ENCODE data around the gene COBLL1.
"Not testable (repeated sequence)": the region's sequence is repeated elsewhere in the genome, so short reads cannot be mapped to it uniquely, and the experiment has no call there.

COBLL1 gene

GRCh38 chr2:164711766-164712138, 129.9 kb downstream of the COBLL1 start:
- DNase-seq (ENCODE audit: low spot score), result peak; percentile 9

- DNase-seq (ENCODE audit: low spot score), result no peak
Measured at GRCh38 chr2:164710837-164711765, 130.5 kb downstream of the COBLL1 start.

GRCh38 chr2:164710252-164710836, 131.3 kb downstream of the COBLL1 start:
- DNase-seq (ENCODE audit: low spot score), result not testable (repeated sequence)

GRCh38 chr2:164706522-164706921, 135.1 kb downstream of the COBLL1 start:
- DNase-seq (ENCODE audit: low spot score), result no peak

GRCh38 chr2:164705412-164706167, 136.0 kb downstream of the COBLL1 start:
- no peak for DNase-seq (ENCODE audit: low spot score)

- DNase-seq (ENCODE audit: low spot score), result no peak
Measured at GRCh38 chr2:164703915-164704706, 137.5 kb downstream of the COBLL1 start.

- no peak for DNase-seq (ENCODE audit: low spot score)
Measured at GRCh38 chr2:164701565-164701964, 140.1 kb downstream of the COBLL1 start.

GRCh38 chr2:164700390-164700789, 141.2 kb downstream of the COBLL1 start:
- no peak for DNase-seq (ENCODE audit: low spot score)

- no peak for DNase-seq (ENCODE audit: low spot score)
Measured at GRCh38 chr2:164697688-164698461, 143.7 kb downstream of the COBLL1 start.

- no peak for DNase-seq (ENCODE audit: low spot score)
Measured at GRCh38 chr2:164696634-164697033, 145.0 kb downstream of the COBLL1 start.

GRCh38 chr2:164694275-164694695, 147.3 kb downstream of the COBLL1 start:
- DNase-seq (ENCODE audit: low spot score), result no peak

GRCh38 chr2:164693834-164694233, 147.8 kb downstream of the COBLL1 start:
- DNase-seq (ENCODE audit: low spot score), result no peak

- DNase-seq (ENCODE audit: low spot score), result no peak
Measured at GRCh38 chr2:164693390-164693789, 148.2 kb downstream of the COBLL1 start.

- DNase-seq (ENCODE audit: low spot score), result no peak
Measured at GRCh38 chr2:164692958-164693357, 148.7 kb downstream of the COBLL1 start.

- DNase-seq (ENCODE audit: low spot score), result no peak
Measured at GRCh38 chr2:164692114-164692513, 149.5 kb downstream of the COBLL1 start.

- DNase-seq (ENCODE audit: low spot score), result no peak
Measured at GRCh38 chr2:164691346-164691887, 150.2 kb downstream of the COBLL1 start.

- no peak for DNase-seq (ENCODE audit: low spot score)
Measured at GRCh38 chr2:164690361-164690760, 151.3 kb downstream of the COBLL1 start.

- DNase-seq (ENCODE audit: low spot score), result no peak
Measured at GRCh38 chr2:164688896-164689419, 152.7 kb downstream of the COBLL1 start.

GRCh38 chr2:164681009-164681408, 160.6 kb downstream of the COBLL1 start:
- no peak for DNase-seq (ENCODE audit: low spot score)

- no peak for DNase-seq (ENCODE audit: low spot score)
Measured at GRCh38 chr2:164678631-164679149, 162.9 kb downstream of the COBLL1 start.
